ENCODE data around the gene GLMP.

Gene GLMP

GRCh38 chr1:156249593-156249992, 45.9 kb downstream of the GLMP start:
- DNase-seq (ENCODE audit: low read depth in 2 of 2): no peak

DNA sequence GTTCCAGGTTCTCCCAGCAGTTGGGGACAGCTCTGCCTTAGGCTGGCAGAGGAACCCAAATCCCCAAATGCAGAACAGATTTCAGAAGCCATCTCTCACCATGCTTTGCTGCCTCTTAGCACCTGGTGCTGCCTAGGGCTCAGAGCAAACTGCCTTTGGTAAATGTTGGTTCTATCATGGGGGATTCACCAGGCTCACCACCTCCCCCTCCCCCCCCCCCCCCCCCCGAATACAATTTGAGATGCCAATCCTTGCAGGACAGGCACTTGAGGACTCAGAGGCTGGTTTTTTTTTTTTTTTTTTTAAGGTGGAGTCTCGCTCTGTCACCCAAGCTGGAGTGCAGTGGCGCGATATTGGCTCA, 47.2 kb downstream of the GLMP start:
- no peak for DNase-seq (ENCODE audit: low read depth in 2 of 2)

GRCh38 chr1:156247460-156248322, 47.8 kb downstream of the GLMP start, which contains the start of gene PAQR6:
TSS of gene PAQR6 (minus strand) at chr1:156248056. CDS start at chr1:156246731, 1,325 bp downstream.
- DNase-seq (ENCODE audit: low read depth in 2 of 2): no peak

- DNase-seq (ENCODE audit: low read depth in 2 of 2): no peak
Measured at GRCh38 chr1:156246781-156247459, 48.6 kb downstream of the GLMP start.

DNA sequence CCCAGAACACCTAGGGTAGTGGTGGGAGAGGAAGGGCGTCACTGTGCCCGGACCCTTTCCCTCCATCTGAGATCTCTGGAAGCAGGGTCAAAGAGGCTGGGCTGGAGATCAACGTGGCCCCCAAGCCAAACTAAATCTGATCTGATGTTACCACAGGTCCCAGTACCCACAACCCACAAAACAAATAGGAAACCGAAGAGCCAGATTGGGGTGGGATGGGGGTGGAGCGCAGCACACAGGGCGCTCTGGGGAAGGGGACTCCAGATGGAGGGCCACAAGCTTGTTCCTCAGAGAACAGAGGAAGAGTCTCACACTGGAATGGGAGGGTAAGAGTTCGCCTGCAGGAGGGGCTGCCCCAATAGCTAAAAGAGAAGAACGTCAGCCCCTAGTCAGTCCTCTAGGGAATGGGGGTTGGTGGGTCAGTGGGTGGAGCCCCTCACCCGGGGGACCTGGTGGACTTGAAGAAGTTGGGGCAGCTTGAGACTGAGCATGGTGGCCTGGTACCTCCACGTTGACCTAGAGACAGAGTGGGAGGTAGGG, 49.2 kb downstream of the GLMP start:
- DNase-seq (ENCODE audit: low read depth in 2 of 2): no peak

- DNase-seq (ENCODE audit: low read depth in 2 of 2): no peak
Measured at GRCh38 chr1:156245451-156246232, 49.8 kb downstream of the GLMP start.

GRCh38 chr1:156244712-156245111, 50.8 kb downstream of the GLMP start:
- DNase-seq (ENCODE audit: low read depth in 2 of 2): no peak

DNA sequence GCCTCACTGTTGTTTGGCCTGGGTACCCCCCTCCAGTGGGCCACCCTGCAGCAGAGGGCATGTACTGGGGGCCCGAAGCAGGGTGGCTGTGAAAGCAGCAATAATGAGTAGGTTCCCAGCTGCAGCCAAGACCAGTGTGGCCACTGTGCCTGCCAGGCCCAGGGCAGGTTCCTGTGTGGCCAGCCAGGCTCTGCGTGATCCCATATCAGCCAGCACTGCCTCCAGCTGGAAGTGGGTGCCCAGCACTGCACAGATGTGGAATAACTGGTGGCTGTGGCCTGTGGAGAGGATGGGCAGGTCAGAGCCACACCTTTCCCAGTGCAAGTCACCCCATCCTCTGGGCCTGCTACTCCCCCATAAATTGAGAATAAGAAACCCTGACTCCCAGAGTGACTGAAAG, 51.4 kb downstream of the GLMP start:
- DNase-seq (ENCODE audit: low read depth in 2 of 2): no peak

- no peak for DNase-seq (ENCODE audit: low read depth in 2 of 2)
Measured at GRCh38 chr1:156242738-156243137, 52.7 kb downstream of the GLMP start.
